ENCODE measurements around the gene RASL11A. TPM values are rescaled to one million over a fixed set of nuclear protein-coding genes. Genes with fewer than 3 reads are reported as not detected.

The RASL11A gene
- total RNA-seq, 1 experiment from 2014 or later: 2.7 TPM

- DNase-seq: peak; percentile 19
- no peak overlapping the region for H2AFZ ChIP-seq (ENCODE audit: low read length)
- H2BK15ac ChIP-seq (ENCODE audit: low read depth, low read length): no peak overlapping the region
- no peak overlapping the region for H3K4me2 ChIP-seq (ENCODE audit: insufficient read depth, insufficient read length, low read length)
- Mint-ChIP-seq H3K27me3 (ENCODE audit: low read depth) (peaks cover 4% of the 10 kb centered on the region), H3K27ac (no peak overlapping the region), H3K9me3 (no peaks in the 10 kb centered on the region; a peak in 1 of 5 replicates), H3K4me3 (no peak overlapping the region), H3K4me1 (peaks cover 13% of the 10 kb centered on the region in 2 experiments; a peak in 3 of 4 replicates), H3K36me3 (ENCODE audit: insufficient read depth in 1 of 3, low read depth in 3 of 3) (no peaks in the 10 kb centered on the region)
- H3K9me3 ChIP-seq (ENCODE audit: control insufficient read depth, low read depth, low read length): no peaks in the 10 kb centered on the region
- no peaks in the 10 kb centered on the region for H3K23me2 ChIP-seq (ENCODE audit: insufficient read length, low read depth, low read length, poor library complexity, severe bottlenecking)
- H2BK20ac ChIP-seq (ENCODE audit: low read depth, low read length, poor library complexity, severe bottlenecking): no peak overlapping the region
- H4K20me1 ChIP-seq (ENCODE audit: control insufficient read depth, insufficient read depth, insufficient read length): no peaks in the 10 kb centered on the region
- H3K79me1 ChIP-seq (ENCODE audit: insufficient read depth, low read depth, low read length, poor library complexity, severe bottlenecking): no peaks in the 10 kb centered on the region
- no peak overlapping the region for H3K27ac ChIP-seq (ENCODE audit: insufficient read length, low read depth, low read length)
- H3K23ac ChIP-seq (ENCODE audit: insufficient read length, low read depth, low read length): no peak overlapping the region
- H3K56ac ChIP-seq (ENCODE audit: insufficient read length, low read depth, low read length): no peak overlapping the region
- H4K8ac ChIP-seq (replicated peaks; ENCODE audit: insufficient read length, low read depth, low read length): no peak overlapping the region
- H2AK5ac ChIP-seq (ENCODE audit: insufficient read length, low read length): no peak overlapping the region
- H3K27me3 ChIP-seq (ENCODE audit: insufficient read depth, low read length): no peaks in the 10 kb centered on the region
- no peak overlapping the region for H3K4ac ChIP-seq (ENCODE audit: low read depth, low read length)
- H3K9ac ChIP-seq (ENCODE audit: extremely low read depth, insufficient read length, low read length): no peak overlapping the region
- H3K14ac ChIP-seq (ENCODE audit: insufficient read depth, low read length): no peak overlapping the region
- no peaks in the 10 kb centered on the region for H3K79me2 ChIP-seq (ENCODE audit: insufficient read depth, low read length)
- H2BK5ac ChIP-seq (ENCODE audit: insufficient read length, low read length): no peak overlapping the region
- no peak overlapping the region for H3T11ph ChIP-seq (ENCODE audit: low read length)
- WGBS (ENCODE audit: extremely low coverage, insufficient read length, low lambda C conversion rate): no CpG with 5 or more reads among the region's 4 CpGs
- no peak overlapping the region for H3K18ac ChIP-seq (ENCODE audit: insufficient read length, low read depth, low read length)
- no peak overlapping the region for H4K91ac ChIP-seq (ENCODE audit: insufficient read length, low read depth, low read length)
- no peak overlapping the region for H2BK12ac ChIP-seq (ENCODE audit: insufficient read length, low read depth, low read length)
- peak; percentile 38; the same call in 1 of the 3 replicates for TF ChIP-seq CTCF (conservative IDR thresholded peaks at IDR 0.05)
- H2BK120ac ChIP-seq (ENCODE audit: low read depth, low read length, poor library complexity, severe bottlenecking): no peak overlapping the region
- H3K4me1 ChIP-seq (ENCODE audit: insufficient read depth, low read length): no peaks in the 10 kb centered on the region
- no peak overlapping the region for H4K5ac ChIP-seq (ENCODE audit: insufficient read length, low read depth, low read length)
These were observed 13.4 kb downstream of the RASL11A start for GRCh38 chr13:27283906-27284493.

Measured in H9 (cell line).